ENCODE data around the gene PPOX.

GRCh38 chr1:161164901-161165610 lies 1.2 kb upstream of the PPOX start:
- TF ChIP-seq CTCF (IDR thresholded peaks at IDR 0.05) = no peak
- no peak for TF ChIP-seq POLR2A (IDR thresholded peaks at IDR 0.05)
